Measurements from ENCODE around the gene EBLN1.

The EBLN1 gene

DNA sequence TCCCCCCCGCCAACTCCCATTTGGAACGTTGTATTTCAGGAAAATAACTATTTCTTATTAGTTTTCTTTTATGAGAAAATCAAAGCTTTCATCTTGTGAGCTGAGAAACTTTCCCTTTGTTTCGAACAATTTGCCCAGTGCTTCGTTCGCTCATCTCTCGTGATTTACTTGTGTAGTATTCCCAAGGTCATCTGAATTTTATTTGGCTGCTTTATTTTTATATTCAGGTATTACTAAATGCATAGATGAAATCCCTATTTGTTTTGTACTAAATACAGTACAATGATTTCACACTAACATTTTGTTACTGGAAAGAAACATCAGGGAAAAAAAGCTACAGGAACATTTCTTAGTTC is 12.0 kb upstream of the EBLN1 start:
- no peak for DNase-seq (ENCODE audit: low spot score)
- no peaks in the 10 kb centered on the region for H3K27me3 ChIP-seq (ENCODE audit: insufficient read depth, poor library complexity, severe bottlenecking)
- H3K27ac ChIP-seq (ENCODE audit: poor library complexity, severe bottlenecking), result peak overlapping the region; percentile 34

DNA sequence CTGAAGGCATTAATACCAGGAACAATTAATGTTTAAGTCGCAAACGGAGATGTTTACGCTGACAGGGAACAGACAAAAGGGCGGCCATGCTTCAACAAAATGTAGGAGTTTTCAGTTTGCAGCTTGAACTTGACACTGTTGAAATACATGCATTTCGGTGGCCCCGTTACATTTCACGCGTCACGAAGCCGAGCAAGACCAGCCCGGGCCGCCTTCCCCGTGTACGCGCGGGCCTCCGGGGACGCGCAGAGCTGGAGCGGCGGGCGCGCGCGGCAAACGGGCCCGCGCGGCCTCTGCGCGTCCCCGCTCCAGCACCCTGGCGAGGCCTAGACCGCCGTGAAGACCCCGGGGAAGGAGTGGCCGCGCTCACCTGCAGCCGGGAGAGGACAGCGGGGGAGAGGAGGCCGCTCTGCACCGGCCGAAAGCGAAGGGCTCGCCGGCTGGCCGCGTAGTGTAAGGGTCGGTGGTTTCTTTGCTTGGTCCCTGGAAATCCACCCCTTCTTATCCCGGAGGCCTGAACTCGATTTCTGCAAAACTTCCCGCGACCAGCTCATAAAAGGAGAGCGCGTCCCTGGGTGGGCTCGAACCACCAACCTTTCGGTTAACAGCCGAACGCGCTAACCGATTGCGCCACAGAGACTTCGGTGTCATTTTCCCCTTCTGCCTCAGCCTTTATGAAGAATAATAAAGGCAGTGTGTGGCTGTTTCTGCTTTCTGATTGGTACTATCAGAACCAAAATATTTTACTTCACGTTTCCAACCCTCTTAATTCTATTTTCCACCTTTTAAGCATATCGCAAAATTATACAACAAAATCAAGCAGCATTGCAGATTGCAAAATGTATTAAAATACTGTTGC is 11.4 kb upstream of the EBLN1 start:
- H3K36me3 ChIP-seq (ENCODE audit: low read depth), result no peaks in the 10 kb centered on the region
- ATAC-seq (ENCODE audit: low read depth), result peak; percentile 89
- TF ChIP-seq, protein P1, sequence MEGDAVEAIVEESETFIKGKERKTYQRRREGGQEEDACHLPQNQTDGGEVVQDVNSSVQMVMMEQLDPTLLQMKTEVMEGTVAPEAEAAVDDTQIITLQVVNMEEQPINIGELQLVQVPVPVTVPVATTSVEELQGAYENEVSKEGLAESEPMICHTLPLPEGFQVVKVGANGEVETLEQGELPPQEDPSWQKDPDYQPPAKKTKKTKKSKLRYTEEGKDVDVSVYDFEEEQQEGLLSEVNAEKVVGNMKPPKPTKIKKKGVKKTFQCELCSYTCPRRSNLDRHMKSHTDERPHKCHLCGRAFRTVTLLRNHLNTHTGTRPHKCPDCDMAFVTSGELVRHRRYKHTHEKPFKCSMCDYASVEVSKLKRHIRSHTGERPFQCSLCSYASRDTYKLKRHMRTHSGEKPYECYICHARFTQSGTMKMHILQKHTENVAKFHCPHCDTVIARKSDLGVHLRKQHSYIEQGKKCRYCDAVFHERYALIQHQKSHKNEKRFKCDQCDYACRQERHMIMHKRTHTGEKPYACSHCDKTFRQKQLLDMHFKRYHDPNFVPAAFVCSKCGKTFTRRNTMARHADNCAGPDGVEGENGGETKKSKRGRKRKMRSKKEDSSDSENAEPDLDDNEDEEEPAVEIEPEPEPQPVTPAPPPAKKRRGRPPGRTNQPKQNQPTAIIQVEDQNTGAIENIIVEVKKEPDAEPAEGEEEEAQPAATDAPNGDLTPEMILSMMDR (IDR thresholded peaks at IDR 0.05; ENCODE audit: poor library complexity, severe bottlenecking), result no peak
- peak; percentile 77 for DNase-seq (ENCODE audit: low spot score)
- H3K9me3 ChIP-seq (ENCODE audit: severe bottlenecking), result no peaks in the 10 kb centered on the region
- peaks cover 5% of the 10 kb centered on the region for H3K4me1 ChIP-seq (ENCODE audit: insufficient read depth, poor library complexity, severe bottlenecking)
- H3K27me3 ChIP-seq (ENCODE audit: insufficient read depth, poor library complexity, severe bottlenecking), result no peaks in the 10 kb centered on the region
- peak overlapping the region; percentile 34 for H3K27ac ChIP-seq (ENCODE audit: poor library complexity, severe bottlenecking)
- peak overlapping the region; percentile 82 for H3K4me3 ChIP-seq (ENCODE audit: severe bottlenecking)

More for the DNA sequence above, 12.0 kb upstream of the EBLN1 start:
- TF ChIP-seq, protein P1 (IDR thresholded peaks at IDR 0.05; ENCODE audit: poor library complexity, severe bottlenecking), result no peak
- Histone ChIP-seq H3K36me3 (ENCODE audit: low read depth) (no peaks in the 10 kb centered on the region), H3K4me1 (ENCODE audit: insufficient read depth, poor library complexity, severe bottlenecking) (peaks cover 5% of the 10 kb centered on the region), H3K9me3 (ENCODE audit: severe bottlenecking) (no peaks in the 10 kb centered on the region), H3K4me3 (ENCODE audit: severe bottlenecking) (peak overlapping the region; percentile 82)
- ATAC-seq (ENCODE audit: low read depth), result no peak

DNA sequence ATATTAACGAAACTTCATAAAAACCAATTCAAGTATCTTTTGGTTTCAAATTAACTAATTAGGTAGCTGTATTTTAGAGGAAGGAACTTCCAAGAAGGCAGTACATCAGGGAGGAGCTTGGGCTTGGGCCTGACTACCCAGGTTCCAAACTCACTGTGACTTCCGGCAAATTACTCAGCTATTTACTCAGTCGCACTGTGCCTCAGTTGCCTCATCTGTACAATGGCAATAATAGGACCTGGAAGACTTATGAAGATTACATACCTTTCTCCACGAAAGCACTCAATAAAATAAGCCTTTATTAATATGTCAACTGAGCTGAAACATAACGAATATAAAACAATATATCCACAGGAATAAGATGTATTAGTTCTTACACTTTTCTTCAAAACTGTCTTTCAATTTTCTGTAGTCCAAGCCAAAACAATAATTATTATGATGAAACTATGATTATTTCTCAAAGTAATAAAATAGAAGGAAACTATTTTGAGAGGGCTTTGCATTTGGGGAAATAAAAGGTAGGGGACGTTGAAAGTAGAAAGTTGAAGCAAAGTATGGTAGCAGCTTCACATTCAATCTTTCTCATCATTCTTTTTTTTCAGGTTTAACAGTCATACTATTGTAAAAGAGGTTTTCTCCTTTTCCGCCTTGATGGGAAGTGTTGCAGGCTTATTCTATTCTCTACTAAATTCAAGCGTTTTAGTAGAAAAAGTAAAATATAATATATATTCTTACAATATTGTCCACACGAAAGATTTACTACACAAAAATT is 10.5 kb upstream of the EBLN1 start:
- no peak for ATAC-seq (ENCODE audit: low read depth)
- TF ChIP-seq, protein P1 (IDR thresholded peaks at IDR 0.05; ENCODE audit: poor library complexity, severe bottlenecking), result no peak
- Histone ChIP-seq H3K36me3 (ENCODE audit: low read depth) (no peaks in the 10 kb centered on the region), H3K4me3 (ENCODE audit: severe bottlenecking) (peak overlapping the region; percentile 82), H3K27ac (ENCODE audit: poor library complexity, severe bottlenecking) (peak overlapping the region; percentile 34), H3K9me3 (ENCODE audit: severe bottlenecking) (no peaks in the 10 kb centered on the region), H3K27me3 (ENCODE audit: insufficient read depth, poor library complexity, severe bottlenecking) (no peaks in the 10 kb centered on the region), H3K4me1 (ENCODE audit: insufficient read depth, poor library complexity, severe bottlenecking) (peaks cover 5% of the 10 kb centered on the region)
- no peak for DNase-seq (ENCODE audit: low spot score)

DNA sequence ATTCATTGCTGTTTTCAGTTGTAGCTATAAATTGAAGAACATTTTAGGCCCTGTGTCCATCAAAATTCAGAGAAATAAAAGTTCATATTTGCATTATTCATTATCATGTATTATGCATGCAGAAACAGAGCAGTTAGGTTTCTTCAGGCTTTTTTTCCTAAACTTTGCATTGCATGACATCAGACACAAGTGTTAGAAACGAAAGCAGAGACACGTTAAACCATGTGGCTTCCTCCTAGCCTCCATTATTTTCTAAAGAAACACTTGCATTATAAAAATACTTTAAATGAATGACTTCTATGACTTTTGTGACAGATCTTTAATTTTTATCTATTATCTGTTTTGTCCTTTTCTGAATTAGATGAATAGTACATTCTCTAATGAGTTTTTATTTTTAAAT is 8.8 kb upstream of the EBLN1 start:
- H3K9me3 ChIP-seq (ENCODE audit: severe bottlenecking), result no peaks in the 10 kb centered on the region
- DNase-seq (ENCODE audit: low spot score), result no peak
- H3K36me3 ChIP-seq (ENCODE audit: low read depth), result no peaks in the 10 kb centered on the region
- no peaks in the 10 kb centered on the region for H3K27me3 ChIP-seq (ENCODE audit: insufficient read depth, poor library complexity, severe bottlenecking)
- TF ChIP-seq, protein P1 (IDR thresholded peaks at IDR 0.05; ENCODE audit: poor library complexity, severe bottlenecking), result no peak
- H3K4me1 ChIP-seq (ENCODE audit: insufficient read depth, poor library complexity, severe bottlenecking), result peaks cover 5% of the 10 kb centered on the region
- H3K27ac ChIP-seq (ENCODE audit: poor library complexity, severe bottlenecking), result no peak overlapping the region
- ATAC-seq (ENCODE audit: low read depth), result no peak
- no peak overlapping the region for H3K4me3 ChIP-seq (ENCODE audit: severe bottlenecking)

Data from RWPE2 (cell line).